KMS-11 (cell line): Measurements from ENCODE around the gene RSF1.

Source experiments
- H2AFZ ChIP-seq: fragments of 200-600 bp; sonication (generic); 2 replicates; pipeline ENCODE4 v1.6.1; 2016; ENCODE audit warnings: antibody characterized with exemption, mixed run types, low read depth
- H3K27ac ChIP-seq: fragments of 200-600 bp; sonication (generic); 2 replicates; pipeline ENCODE4 v1.6.1; 2016; ENCODE audit warnings: mild to moderate bottlenecking, mixed run types
- H3K27me3 ChIP-seq: fragments of 200-600 bp; sonication (generic); 2 replicates; pipeline ENCODE4 v1.6.1; 2017; ENCODE audit warnings: mild to moderate bottlenecking, low read depth, mixed run types, moderate library complexity; ENCODE audit not compliant: insufficient read depth
- H3K36me3 ChIP-seq: fragments of 200-600 bp; sonication (generic); 2 replicates; pipeline ENCODE4 v1.6.1; 2017; ENCODE audit warnings: mild to moderate bottlenecking, mixed run types; ENCODE audit not compliant: insufficient read depth
- H3K4me1 ChIP-seq: fragments of 200-600 bp; sonication (generic); 2 replicates; pipeline ENCODE4 v1.6.1; 2016; ENCODE audit warnings: mild to moderate bottlenecking, low read depth, mixed run types; ENCODE audit not compliant: poor library complexity, severe bottlenecking
- H3K4me2 ChIP-seq: fragments of 200-600 bp; sonication (generic); 2 replicates; pipeline ENCODE4 v1.7.0; 2016; ENCODE audit warnings: mild to moderate bottlenecking, mixed run types
- H3K4me3 ChIP-seq: fragments of 200-600 bp; sonication (generic); IDR thresholded peaks from 2 replicates; pipeline ENCODE4 v1.6.1; 2017; ENCODE audit warnings: low read depth, low read length, mixed read lengths; ENCODE audit not compliant: insufficient read depth
- H3K79me2 ChIP-seq: fragments of 200-600 bp; sonication (generic); 2 replicates; pipeline ENCODE4 v1.6.1; 2016; ENCODE audit warnings: low read depth, mixed run types; ENCODE audit not compliant: insufficient read depth
- H3K9ac ChIP-seq: fragments of 200-600 bp; sonication (generic); 2 replicates; pipeline ENCODE4 v1.6.1; 2016; ENCODE audit warnings: mild to moderate bottlenecking, mixed run types
- H4K20me1 ChIP-seq: fragments of 200-600 bp; sonication (generic); 2 replicates; pipeline ENCODE4 v1.6.1; 2016; ENCODE audit warnings: mild to moderate bottlenecking, mixed run types; ENCODE audit not compliant: insufficient read depth
- TF ChIP-seq, protein P1 (sequence below): fragments of 200-600 bp; sonication (generic); conservative IDR thresholded peaks from 2 replicates; pipeline ENCODE4 v1.6.1; 2017; ENCODE audit warnings: low read depth, mild to moderate bottlenecking, antibody characterized with exemption, low read length, moderate library complexity, mixed read lengths

Gene RSF1

DNA sequence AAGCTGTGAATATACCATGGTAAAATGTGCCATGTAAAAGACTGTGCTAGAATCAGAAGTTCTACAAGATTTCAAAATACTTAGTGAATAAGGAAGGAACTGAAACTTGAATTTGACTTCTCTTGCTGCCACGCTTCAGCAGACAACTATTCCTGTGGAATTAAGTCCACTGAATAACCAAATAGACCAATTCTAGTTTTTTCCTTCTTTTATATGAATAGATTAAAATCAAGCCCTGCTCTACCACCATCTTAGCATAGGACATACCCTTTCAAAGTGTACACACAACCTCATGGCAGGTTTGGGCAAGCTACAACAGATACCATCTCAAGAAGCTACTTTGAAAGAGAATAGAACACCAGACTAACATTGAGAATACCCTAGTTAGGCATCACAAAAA lies 159.6 kb downstream of the RSF1 start:
- TF ChIP-seq, protein P1, sequence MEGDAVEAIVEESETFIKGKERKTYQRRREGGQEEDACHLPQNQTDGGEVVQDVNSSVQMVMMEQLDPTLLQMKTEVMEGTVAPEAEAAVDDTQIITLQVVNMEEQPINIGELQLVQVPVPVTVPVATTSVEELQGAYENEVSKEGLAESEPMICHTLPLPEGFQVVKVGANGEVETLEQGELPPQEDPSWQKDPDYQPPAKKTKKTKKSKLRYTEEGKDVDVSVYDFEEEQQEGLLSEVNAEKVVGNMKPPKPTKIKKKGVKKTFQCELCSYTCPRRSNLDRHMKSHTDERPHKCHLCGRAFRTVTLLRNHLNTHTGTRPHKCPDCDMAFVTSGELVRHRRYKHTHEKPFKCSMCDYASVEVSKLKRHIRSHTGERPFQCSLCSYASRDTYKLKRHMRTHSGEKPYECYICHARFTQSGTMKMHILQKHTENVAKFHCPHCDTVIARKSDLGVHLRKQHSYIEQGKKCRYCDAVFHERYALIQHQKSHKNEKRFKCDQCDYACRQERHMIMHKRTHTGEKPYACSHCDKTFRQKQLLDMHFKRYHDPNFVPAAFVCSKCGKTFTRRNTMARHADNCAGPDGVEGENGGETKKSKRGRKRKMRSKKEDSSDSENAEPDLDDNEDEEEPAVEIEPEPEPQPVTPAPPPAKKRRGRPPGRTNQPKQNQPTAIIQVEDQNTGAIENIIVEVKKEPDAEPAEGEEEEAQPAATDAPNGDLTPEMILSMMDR: no peak
- Histone ChIP-seq H3K4me2 (no peak overlapping the region), H3K27ac (no peak overlapping the region), H3K4me1 (no peaks in the 10 kb centered on the region), H4K20me1 (no peaks in the 10 kb centered on the region; the same call in 1 of the 2 replicates), H3K27me3 (no peaks in the 10 kb centered on the region), H3K79me2 (no peaks in the 10 kb centered on the region), H3K9ac (no peak overlapping the region), H3K4me3 (no peak overlapping the region), H2AFZ (no peak overlapping the region), H3K36me3 (no peaks in the 10 kb centered on the region)

DNA sequence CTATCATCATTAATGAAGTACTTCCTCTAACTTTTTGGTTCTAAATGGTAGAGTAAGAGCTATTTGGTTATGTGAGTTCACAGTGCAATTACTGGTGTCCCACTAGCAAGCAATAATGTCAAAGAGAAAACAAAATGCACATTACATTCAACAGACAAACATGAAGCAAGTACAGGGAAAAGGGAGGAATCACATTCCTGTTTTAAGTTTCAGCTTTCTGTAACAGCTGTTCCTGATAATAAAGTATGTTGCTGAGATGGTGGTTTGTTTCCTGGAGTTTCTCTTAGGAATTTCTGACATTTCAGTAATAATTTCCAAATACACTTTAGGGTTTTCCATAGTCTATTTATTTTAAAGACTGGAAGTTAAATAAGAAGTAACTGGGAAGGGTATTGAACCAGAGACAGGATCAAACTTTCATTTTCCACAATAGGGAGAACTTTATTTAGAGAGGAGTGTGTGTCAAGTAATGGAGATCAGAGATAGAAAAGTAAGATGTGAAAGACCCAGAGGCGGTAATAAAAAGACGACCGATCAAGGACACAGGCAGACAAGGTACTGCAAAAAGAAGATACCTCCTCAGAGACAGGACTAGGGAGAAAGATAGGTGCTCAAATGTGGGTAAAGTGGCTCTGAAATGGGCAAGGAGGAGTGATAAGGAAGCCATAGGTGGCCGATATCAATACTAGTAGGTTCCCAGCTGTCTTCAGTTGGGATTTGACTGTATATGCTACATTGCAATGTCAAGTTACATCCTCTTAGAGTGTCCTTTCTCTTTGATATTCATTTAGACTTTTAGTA lies 162.1 kb downstream of the RSF1 start:
- Histone ChIP-seq H3K79me2 (no peaks in the 10 kb centered on the region), H3K27me3 (no peaks in the 10 kb centered on the region), H4K20me1 (no peaks in the 10 kb centered on the region), H3K36me3 (no peaks in the 10 kb centered on the region), H3K4me2 (no peak overlapping the region), H3K9ac (no peak overlapping the region), H3K27ac (no peak overlapping the region), H3K4me3 (no peak overlapping the region), H2AFZ (no peak overlapping the region), H3K4me1 (no peaks in the 10 kb centered on the region)
- TF ChIP-seq, protein P1: no peak

DNA sequence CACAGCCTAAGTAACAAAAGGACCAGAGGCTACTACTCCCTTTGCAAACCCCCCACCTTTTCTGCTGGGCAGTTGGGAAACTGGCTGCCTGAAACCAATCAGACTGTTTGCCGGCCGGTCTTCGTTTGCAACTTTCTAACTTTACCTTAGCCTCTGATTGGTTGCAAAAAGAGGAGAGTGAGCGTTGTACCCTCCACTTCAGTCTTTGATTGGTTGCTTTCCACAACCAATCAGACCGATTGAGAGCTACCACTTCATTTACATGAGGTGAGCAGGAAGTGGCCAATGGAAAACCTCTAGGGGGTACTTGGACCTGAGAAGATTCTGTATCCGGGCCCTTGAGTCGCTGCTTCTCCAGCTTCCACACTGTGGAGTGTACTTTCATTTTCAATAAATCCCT lies 164.2 kb downstream of the RSF1 start:
- TF ChIP-seq, protein P1: no peak
- Histone ChIP-seq H3K27me3 (no peaks in the 10 kb centered on the region), H3K36me3 (no peaks in the 10 kb centered on the region), H3K4me3 (no peak overlapping the region), H3K4me1 (no peaks in the 10 kb centered on the region), H3K4me2 (no peak overlapping the region), H3K9ac (no peak overlapping the region), H4K20me1 (no peaks in the 10 kb centered on the region), H3K79me2 (no peaks in the 10 kb centered on the region), H3K27ac (no peak overlapping the region), H2AFZ (no peak overlapping the region)

DNA sequence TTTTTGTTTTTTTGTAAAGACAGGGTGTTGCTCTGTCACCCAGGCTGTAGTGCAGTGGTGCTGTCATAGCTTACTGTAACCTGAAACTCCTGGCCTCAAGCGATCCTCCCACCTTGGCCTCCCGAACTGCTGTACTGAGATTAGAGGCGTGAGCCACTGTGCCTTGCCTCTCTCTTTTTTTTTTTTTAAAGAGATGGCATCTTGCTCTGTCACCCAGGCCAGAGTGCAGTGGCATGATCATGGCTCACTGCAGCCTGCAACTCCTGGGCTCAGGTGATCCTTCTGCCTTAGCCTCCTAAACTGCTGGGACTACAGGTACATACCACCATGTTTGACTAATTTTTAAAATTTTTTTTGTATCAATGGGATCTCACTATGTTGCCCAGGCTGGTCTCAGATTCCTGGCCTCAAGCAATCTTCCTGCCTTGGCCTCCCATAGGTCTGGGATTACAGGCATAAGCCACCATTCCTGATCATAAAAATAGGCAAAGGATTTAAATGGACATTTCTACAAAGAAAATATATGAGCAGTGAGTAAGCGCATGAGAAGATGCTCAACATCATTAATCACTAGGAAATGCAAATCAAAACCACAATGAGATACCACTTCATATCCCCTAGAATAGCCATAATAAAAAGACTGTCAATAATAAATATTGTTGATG lies 165.6 kb downstream of the RSF1 start:
- H3K36me3 ChIP-seq: no peaks in the 10 kb centered on the region
- no peak overlapping the region for H2AFZ ChIP-seq
- no peaks in the 10 kb centered on the region for H3K79me2 ChIP-seq
- no peaks in the 10 kb centered on the region for H3K4me1 ChIP-seq
- H3K27me3 ChIP-seq: no peaks in the 10 kb centered on the region
- H3K4me2 ChIP-seq: no peak overlapping the region
- H4K20me1 ChIP-seq: no peaks in the 10 kb centered on the region
- no peak overlapping the region for H3K4me3 ChIP-seq
- no peak overlapping the region for H3K27ac ChIP-seq
- H3K9ac ChIP-seq: no peak overlapping the region
- TF ChIP-seq, protein P1: no peak
